Measurements from ENCODE around the gene PSMB8. TPM values are rescaled to one million over a fixed set of nuclear protein-coding genes. Genes with fewer than 3 reads are reported as not detected.
"Not testable (repeated sequence)": the region's sequence is repeated elsewhere in the genome, so short reads cannot be mapped to it uniquely, and the experiment has no call there.

PSMB8 gene
- 353 and 358 TPM in 2 replicates for total RNA-seq

GRCh38 chr6:32843979-32844838 is at the start of gene PSMB8:
TSS of gene PSMB8 (minus strand) at chr6:32844047. CDS start at chr6:32843996, 51 bp downstream.
- intact Hi-C loops (cut with micrococcal nuclease) = loop anchor here (1.0 to 10.0 kb wide), 7 partner anchors 9 to 1192 kb away; partner anchors contain the start of genes BAG6, CUTA, PHF1 and RXRB
- Mint-ChIP-seq H3K9me3 (no peaks in the 10 kb centered on the region), H3K4me3 (peak within 1 kb of the TSS; percentile 93), H3K27me3 (ENCODE audit: insufficient read depth) (no peaks in the 10 kb centered on the region), H3K36me3 (ENCODE audit: low read depth) (peaks cover 85% of the 10 kb centered on the region), H3K4me1 (ENCODE audit: low read depth) (peaks cover 82% of the 10 kb centered on the region), H3K27ac (peak within 1 kb of the TSS; percentile 98)
- peak; percentile 96 for DNase-seq (ENCODE audit: low spot score)

- no peak overlapping the region for H3K27ac Mint-ChIP-seq
- no peaks in the 10 kb centered on the region for H3K9me3 Mint-ChIP-seq
- DNase-seq (ENCODE audit: low spot score) = no peak
- H3K4me3 Mint-ChIP-seq = no peak overlapping the region
- H3K4me1 Mint-ChIP-seq (ENCODE audit: low read depth) = peaks cover 23% of the 10 kb centered on the region
- peaks cover 15% of the 10 kb centered on the region for H3K27me3 Mint-ChIP-seq (ENCODE audit: insufficient read depth)
- H3K36me3 Mint-ChIP-seq (ENCODE audit: low read depth) = no peaks in the 10 kb centered on the region
- intact Hi-C loops (cut with micrococcal nuclease) = loop anchor here (5.0 kb wide), 1 partner anchor 186 kb away; the partner anchor contains the start of gene HLA-DPB1
Observed at GRCh38 chr6:32890831-32891230, 47.0 kb upstream of the PSMB8 start.

- H3K36me3 Mint-ChIP-seq (ENCODE audit: low read depth) = no peaks in the 10 kb centered on the region
Observed at GRCh38 chr6:32889533-32889932, 45.7 kb upstream of the PSMB8 start.

GRCh38 chr6:32888576-32888975 is 44.7 kb upstream of the PSMB8 start:
- Mint-ChIP-seq H3K27me3 (ENCODE audit: insufficient read depth) (peaks cover 17% of the 10 kb centered on the region), H3K4me3 (no peak overlapping the region), H3K27ac (no peak overlapping the region), H3K36me3 (ENCODE audit: low read depth) (no peaks in the 10 kb centered on the region), H3K4me1 (ENCODE audit: low read depth) (peaks cover 4% of the 10 kb centered on the region), H3K9me3 (no peaks in the 10 kb centered on the region)
- intact Hi-C loops (cut with micrococcal nuclease) = no loop called here
- no peak for DNase-seq (ENCODE audit: low spot score)

More at GRCh38 chr6:32889533-32889932, 45.7 kb upstream of the PSMB8 start:
- DNase-seq (ENCODE audit: low spot score) = no peak
- Mint-ChIP-seq H3K27ac (no peak overlapping the region), H3K4me3 (no peak overlapping the region), H3K27me3 (ENCODE audit: insufficient read depth) (peaks cover 17% of the 10 kb centered on the region), H3K9me3 (no peaks in the 10 kb centered on the region), H3K4me1 (ENCODE audit: low read depth) (peaks cover 11% of the 10 kb centered on the region)
- intact Hi-C loops (cut with micrococcal nuclease) = no loop called here

- Mint-ChIP-seq H3K27ac (no peak overlapping the region), H3K27me3 (ENCODE audit: insufficient read depth) (peaks cover 17% of the 10 kb centered on the region), H3K36me3 (ENCODE audit: low read depth) (no peaks in the 10 kb centered on the region), H3K4me3 (no peak overlapping the region), H3K4me1 (ENCODE audit: low read depth) (no peaks in the 10 kb centered on the region), H3K9me3 (no peaks in the 10 kb centered on the region)
- DNase-seq (ENCODE audit: low spot score) = no peak
- intact Hi-C loops (cut with micrococcal nuclease) = no loop called here
Observed at GRCh38 chr6:32887616-32888015, 43.8 kb upstream of the PSMB8 start.

- Mint-ChIP-seq H3K36me3 (ENCODE audit: low read depth) (peaks cover under 1% of the 10 kb centered on the region), H3K4me3 (no peak overlapping the region), H3K27me3 (ENCODE audit: insufficient read depth) (peaks cover 17% of the 10 kb centered on the region), H3K9me3 (no peaks in the 10 kb centered on the region), H3K4me1 (ENCODE audit: low read depth) (no peaks in the 10 kb centered on the region), H3K27ac (no peak overlapping the region)
- intact Hi-C loops (cut with micrococcal nuclease) = no loop called here
- no peak for DNase-seq (ENCODE audit: low spot score)
Observed at GRCh38 chr6:32886681-32887383, 43.0 kb upstream of the PSMB8 start.

- intact Hi-C loops (cut with micrococcal nuclease) = loop anchor here (1.0 kb wide), 6 partner anchors 9 to 99 kb away; partner anchors contain the start of gene HLA-DMA
- no peaks in the 10 kb centered on the region for H3K4me1 Mint-ChIP-seq (ENCODE audit: low read depth)
- H3K36me3 Mint-ChIP-seq (ENCODE audit: low read depth) = peaks cover 5% of the 10 kb centered on the region
- peaks cover 13% of the 10 kb centered on the region for H3K27me3 Mint-ChIP-seq (ENCODE audit: insufficient read depth)
- no peak overlapping the region for H3K27ac Mint-ChIP-seq
- no peak overlapping the region for H3K4me3 Mint-ChIP-seq
- no peak for DNase-seq (ENCODE audit: low spot score)
- no peaks in the 10 kb centered on the region for H3K9me3 Mint-ChIP-seq
Observed at GRCh38 chr6:32885698-32886286, 41.9 kb upstream of the PSMB8 start.

GRCh38 chr6:32883789-32884188 is 39.9 kb upstream of the PSMB8 start:
- Mint-ChIP-seq H3K27me3 (ENCODE audit: insufficient read depth) (peaks cover 5% of the 10 kb centered on the region), H3K9me3 (no peaks in the 10 kb centered on the region), H3K4me3 (no peak overlapping the region), H3K4me1 (ENCODE audit: low read depth) (no peaks in the 10 kb centered on the region), H3K36me3 (ENCODE audit: low read depth) (peaks cover 13% of the 10 kb centered on the region), H3K27ac (no peak overlapping the region)
- intact Hi-C loops (cut with micrococcal nuclease) = loop anchor here (5.0 kb wide), 1 partner anchor 199 kb away; no protein-coding TSS in a partner anchor
- no peak for DNase-seq (ENCODE audit: low spot score)

- H3K9me3 Mint-ChIP-seq = no peaks in the 10 kb centered on the region
- intact Hi-C loops (cut with micrococcal nuclease) = loop anchor here (5.0 kb wide), 1 partner anchor 199 kb away; no protein-coding TSS in a partner anchor
- no peaks in the 10 kb centered on the region for H3K4me1 Mint-ChIP-seq (ENCODE audit: low read depth)
- no peak for DNase-seq (ENCODE audit: low spot score)
- H3K36me3 Mint-ChIP-seq (ENCODE audit: low read depth) = peaks cover 13% of the 10 kb centered on the region
- H3K27ac Mint-ChIP-seq = no peak overlapping the region
- peaks cover 3% of the 10 kb centered on the region for H3K27me3 Mint-ChIP-seq (ENCODE audit: insufficient read depth)
- H3K4me3 Mint-ChIP-seq = no peak overlapping the region
Observed at GRCh38 chr6:32882879-32883250, 39.0 kb upstream of the PSMB8 start.

- not testable (repeated sequence) for H3K4me3 Mint-ChIP-seq; H3K9me3 Mint-ChIP-seq; H3K27ac Mint-ChIP-seq; H3K27me3 Mint-ChIP-seq (ENCODE audit: insufficient read depth); DNase-seq (ENCODE audit: low spot score); H3K4me1 Mint-ChIP-seq (ENCODE audit: low read depth)
- H3K36me3 Mint-ChIP-seq (ENCODE audit: low read depth) = peaks cover 14% of the 10 kb centered on the region
- intact Hi-C loops (cut with micrococcal nuclease) = loop anchor here (5.0 kb wide), 1 partner anchor 201 kb away; no protein-coding TSS in a partner anchor
Observed at GRCh38 chr6:32880962-32881361, 37.1 kb upstream of the PSMB8 start.

GRCh38 chr6:32879691-32880090 is 35.8 kb upstream of the PSMB8 start:
- H3K27ac Mint-ChIP-seq = no peak overlapping the region
- no peaks in the 10 kb centered on the region for H3K4me1 Mint-ChIP-seq (ENCODE audit: low read depth)
- no peak for DNase-seq (ENCODE audit: low spot score)
- H3K9me3 Mint-ChIP-seq = no peaks in the 10 kb centered on the region
- no peak overlapping the region for H3K4me3 Mint-ChIP-seq
- intact Hi-C loops (cut with micrococcal nuclease) = loop anchor here (5.0 kb wide), 1 partner anchor 203 kb away; no protein-coding TSS in a partner anchor
- no peaks in the 10 kb centered on the region for H3K27me3 Mint-ChIP-seq (ENCODE audit: insufficient read depth)
- H3K36me3 Mint-ChIP-seq (ENCODE audit: low read depth) = peaks cover 14% of the 10 kb centered on the region

- H3K4me1 Mint-ChIP-seq (ENCODE audit: low read depth) = no peaks in the 10 kb centered on the region
- H3K9me3 Mint-ChIP-seq = no peaks in the 10 kb centered on the region
- peaks cover 14% of the 10 kb centered on the region for H3K36me3 Mint-ChIP-seq (ENCODE audit: low read depth)
- intact Hi-C loops (cut with micrococcal nuclease) = no loop called here
- no peak overlapping the region for H3K27ac Mint-ChIP-seq
- no peaks in the 10 kb centered on the region for H3K27me3 Mint-ChIP-seq (ENCODE audit: insufficient read depth)
- no peak for DNase-seq (ENCODE audit: low spot score)
- no peak overlapping the region for H3K4me3 Mint-ChIP-seq
Observed at GRCh38 chr6:32876603-32877002, 32.8 kb upstream of the PSMB8 start.
